GM18507 (cell line): ENCODE data around the gene UBE2C.
"Not testable (repeated sequence)": the region's sequence is repeated elsewhere in the genome, so short reads cannot be mapped to it uniquely, and the experiment has no call there.

Experiments
- DNase-seq: peaks from one replicate; pipeline ENCODE4 v3.0.0; 2011; ENCODE audit warnings: low read depth; ENCODE audit not compliant: insufficient read length; ENCODE audit errors: extremely low spot score
- FAIRE-seq: peaks from 2 replicates; lab custom pipeline; 2011; peaks lifted over from hg19 to GRCh38; lab: Jason Lieb, UNC

The UBE2C gene

GRCh38 chr20:45796337-45797065 lies 15.9 kb upstream of the UBE2C start:
- DNase-seq (no peak), FAIRE-seq (no peak)

GRCh38 chr20:45797510-45797909 lies 14.9 kb upstream of the UBE2C start:
- DNase-seq, FAIRE-seq: not testable (repeated sequence)

- not testable (repeated sequence) for DNase-seq, FAIRE-seq
These were observed 14.5 kb upstream of the UBE2C start for GRCh38 chr20:45797955-45798354.

- FAIRE-seq (peak; percentile 47), DNase-seq (peak; percentile 36)
These were observed 13.4 kb upstream of the UBE2C start for GRCh38 chr20:45798935-45799642.

GRCh38 chr20:45801851-45802250 lies 10.6 kb upstream of the UBE2C start:
- FAIRE-seq: no peak
- no peak for DNase-seq

- DNase-seq: no peak
- FAIRE-seq: no peak
These were observed 2.1 kb upstream of the UBE2C start for GRCh38 chr20:45810191-45810970.

- no peak for FAIRE-seq
These were observed 529 bp downstream of the UBE2C start for GRCh38 chr20:45813006-45813340.

GRCh38 chr20:45813489-45813888 lies 1.0 kb downstream of the UBE2C start:
- FAIRE-seq (no peak), DNase-seq (no peak)

More at GRCh38 chr20:45813006-45813340, 529 bp downstream of the UBE2C start:
- DNase-seq: no peak

GRCh38 chr20:45814314-45814713 lies 1.9 kb downstream of the UBE2C start:
- DNase-seq: no peak
- no peak for FAIRE-seq

GRCh38 chr20:45816951-45817350 lies 4.5 kb downstream of the UBE2C start:
- FAIRE-seq: no peak

GRCh38 chr20:45817376-45818194 lies 5.1 kb downstream of the UBE2C start:
- no peak for FAIRE-seq
- DNase-seq: no peak

More at GRCh38 chr20:45816951-45817350, 4.5 kb downstream of the UBE2C start:
- DNase-seq: no peak

- DNase-seq (no peak), FAIRE-seq (no peak)
These were observed 5.8 kb downstream of the UBE2C start for GRCh38 chr20:45818239-45818638.

GRCh38 chr20:45819466-45819865 lies 7.0 kb downstream of the UBE2C start:
- DNase-seq: no peak
- no peak for FAIRE-seq

- no peak for FAIRE-seq
- no peak for DNase-seq
These were observed 9.5 kb downstream of the UBE2C start for GRCh38 chr20:45821947-45822346.

- FAIRE-seq (no peak), DNase-seq (no peak)
These were observed 10.4 kb downstream of the UBE2C start for GRCh38 chr20:45822857-45823256.

GRCh38 chr20:45823949-45824835 lies 11.7 kb downstream of the UBE2C start:
- DNase-seq: no peak
- FAIRE-seq: no peak

- DNase-seq (no peak), FAIRE-seq (no peak)
These were observed 14.1 kb downstream of the UBE2C start for GRCh38 chr20:45826381-45827019.

- FAIRE-seq (no peak), DNase-seq (no peak)
These were observed 14.7 kb downstream of the UBE2C start, which contains the start of gene TNNC2 for GRCh38 chr20:45827030-45827652. Gene TNNC2 (minus strand): TSS chr20:45827312. CDS start chr20:45827248, 64 bp downstream.
